GM12891 (cell line): ENCODE results near the gene ZSWIM6.
A peak's percentile ranks its signal among the peaks of the same experiment; 100 is the strongest.

Source experiments
- DNase-seq: peaks from one replicate; pipeline ENCODE4 v3.0.0; 2011; ENCODE audit warnings: low spot score; ENCODE audit not compliant: insufficient read length
- FAIRE-seq: peaks from 2 replicates; lab custom pipeline; 2011; peaks lifted over from hg19 to GRCh38; lab: Jason Lieb, UNC
- PAX5 ChIP-seq: IDR thresholded peaks from 2 replicates; pipeline ENCODE4 v1.6.1; 2011; ENCODE audit warnings: low read length, moderate library complexity, mild to moderate bottlenecking; ENCODE audit not compliant: insufficient read depth, severe bottlenecking
- POLR2A ChIP-seq: IDR thresholded peaks from 2 replicates; pipeline ENCODE4 v1.6.1; 2011; ENCODE audit warnings: low read depth, low read length, control low read depth
- POLR2AphosphoS5 ChIP-seq: IDR thresholded peaks from 2 replicates; pipeline ENCODE4 v1.6.1; 2011; ENCODE audit warnings: low read depth, low read length, control low read depth
- POU2F2 ChIP-seq: IDR thresholded peaks from 2 replicates; pipeline ENCODE4 v1.6.1; 2011; ENCODE audit warnings: low read depth, mild to moderate bottlenecking, control low read depth, low read length, moderate library complexity
- SPI1 ChIP-seq: IDR thresholded peaks from 2 replicates; pipeline ENCODE4 v1.6.1; 2011; ENCODE audit warnings: low read depth, low read length, control low read depth
- TAF1 ChIP-seq: IDR thresholded peaks from 2 replicates; pipeline ENCODE4 v1.6.1; 2011; ENCODE audit warnings: low read depth, low read length, control low read depth

The ZSWIM6 gene

DNA sequence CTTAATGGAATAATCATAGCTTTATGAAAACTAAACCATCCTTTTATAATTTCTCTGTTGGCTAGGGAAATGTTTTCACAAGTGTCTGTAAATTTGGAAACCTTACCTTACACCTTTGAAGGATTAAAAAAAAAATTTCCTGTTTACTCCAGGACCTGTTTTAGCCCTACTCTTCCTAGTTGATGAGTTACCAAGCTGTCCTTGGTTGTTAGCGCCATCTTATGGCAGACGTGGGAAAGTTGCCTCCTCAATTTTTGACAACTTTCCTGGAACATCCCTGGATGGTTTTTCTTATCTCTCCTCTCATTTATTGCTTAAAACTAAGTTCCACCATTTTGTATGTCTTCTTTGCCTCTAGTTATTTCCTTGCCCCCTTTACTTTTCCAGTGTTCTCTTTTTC lies 25.7 kb downstream of the ZSWIM6 start:
- no peak for DNase-seq
- TF ChIP-seq POLR2AphosphoS5 (no peak), PAX5 (no peak), SPI1 (no peak), POU2F2 (no peak), TAF1 (no peak), POLR2A (no peak)
- no peak for FAIRE-seq

DNA sequence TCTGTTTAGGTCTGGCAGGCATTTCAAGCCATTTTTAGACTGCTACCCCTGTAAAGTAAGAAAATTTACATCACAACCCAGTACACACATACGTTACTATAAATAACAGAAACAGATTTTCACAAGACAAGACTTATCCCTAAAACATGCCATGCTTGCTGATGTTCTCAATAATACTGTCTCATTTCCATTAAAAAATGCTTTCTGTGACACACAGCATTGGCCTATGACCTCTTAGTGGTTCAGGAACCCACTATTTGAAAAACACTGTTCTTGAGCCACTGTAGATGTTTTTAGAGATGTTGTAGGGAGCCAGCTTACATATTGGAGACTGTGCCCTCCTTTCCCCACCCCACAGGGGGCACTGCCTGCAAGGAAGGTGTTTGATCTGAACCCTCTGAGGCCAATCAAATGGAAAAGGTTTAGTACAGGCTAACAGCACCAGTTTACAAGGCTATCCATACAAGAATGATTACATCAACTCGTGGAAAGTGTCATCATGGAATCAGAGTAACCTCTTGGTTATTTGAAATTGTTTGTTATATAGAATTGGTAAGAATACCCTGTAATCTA lies 30.8 kb downstream of the ZSWIM6 start:
- TF ChIP-seq PAX5 (no peak), POLR2AphosphoS5 (no peak), TAF1 (no peak), SPI1 (no peak), POLR2A (no peak), POU2F2 (no peak)
- DNase-seq (no peak), FAIRE-seq (peak; percentile 66)

DNA sequence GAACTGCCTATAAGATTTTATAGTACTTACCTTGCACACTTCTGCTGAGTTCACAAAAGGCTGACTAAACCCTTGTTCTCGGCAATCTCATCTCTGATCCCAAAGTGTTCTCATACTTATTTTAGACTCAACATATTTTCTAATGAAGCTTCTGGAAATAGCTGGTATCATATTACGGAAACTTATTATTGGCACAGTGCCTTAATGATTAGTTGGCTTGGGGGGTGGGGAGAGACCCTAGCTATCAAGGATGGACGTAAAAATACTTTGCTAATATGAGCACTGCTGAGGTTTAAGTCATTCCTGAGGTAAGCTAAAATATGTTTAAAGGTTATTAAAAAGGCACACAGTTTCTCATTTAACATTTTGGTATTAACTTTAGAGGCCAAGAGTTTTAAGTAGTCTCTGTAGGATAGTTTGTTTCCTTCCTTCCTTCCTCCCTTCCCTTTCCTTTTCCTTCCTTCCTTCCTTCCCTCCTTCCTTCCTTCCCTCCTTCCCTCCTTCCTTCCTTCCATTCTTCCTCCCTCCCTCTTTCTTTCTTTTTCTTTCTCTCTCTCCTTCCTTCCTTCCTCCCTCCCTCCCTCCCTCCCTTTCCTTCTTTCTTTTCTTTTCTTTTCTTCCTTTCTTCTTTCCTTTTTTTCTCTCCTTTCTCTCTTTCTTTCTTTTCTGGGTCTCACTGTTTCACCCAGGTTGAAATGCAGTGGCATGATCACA lies 31.5 kb downstream of the ZSWIM6 start:
- DNase-seq (no peak), FAIRE-seq (no peak)
- no peak for TF ChIP-seq SPI1
- no peak for TF ChIP-seq POLR2A
- no peak for TF ChIP-seq POLR2AphosphoS5
- no peak for TF ChIP-seq POU2F2
- TF ChIP-seq PAX5: no peak
- no peak for TF ChIP-seq TAF1

DNA sequence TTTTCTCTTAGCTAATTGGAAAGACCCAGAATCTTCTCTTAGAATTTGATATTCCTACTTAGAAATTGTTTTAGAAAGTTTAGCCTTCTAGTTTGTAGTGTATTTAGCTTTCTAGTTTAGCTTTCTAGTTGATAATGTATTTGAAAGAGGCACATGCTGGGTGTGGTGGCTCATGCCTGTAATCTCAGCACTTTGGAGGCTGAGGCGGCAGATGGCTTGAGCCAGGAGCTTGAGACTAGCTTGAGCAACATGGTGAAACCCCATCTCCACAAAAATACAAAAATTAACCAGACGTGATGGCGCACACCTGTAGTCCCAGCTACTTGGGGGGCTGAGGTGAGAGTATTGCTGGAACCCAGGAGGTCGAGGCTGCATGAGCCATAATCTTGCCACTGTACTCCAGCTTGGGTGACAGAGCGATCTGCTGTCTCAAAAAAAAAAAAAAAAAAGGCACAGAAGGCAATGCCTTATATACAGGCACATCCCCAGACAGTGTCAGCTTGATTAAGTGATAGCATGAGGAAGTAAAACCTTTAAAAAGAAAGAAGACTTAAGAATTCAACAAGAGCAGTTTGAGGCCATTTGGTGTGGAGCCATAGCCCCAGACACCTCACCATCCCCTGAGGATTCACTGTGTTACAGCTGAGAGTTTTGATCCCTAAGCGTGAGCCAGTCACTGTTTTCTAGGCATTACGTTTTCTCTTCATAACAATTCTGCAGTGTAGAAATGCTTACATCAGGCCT lies 34.6 kb downstream of the ZSWIM6 start:
- DNase-seq: no peak
- TF ChIP-seq SPI1 (no peak), TAF1 (no peak), PAX5 (no peak), POLR2AphosphoS5 (no peak), POU2F2 (no peak), POLR2A (no peak)
- no peak for FAIRE-seq

DNA sequence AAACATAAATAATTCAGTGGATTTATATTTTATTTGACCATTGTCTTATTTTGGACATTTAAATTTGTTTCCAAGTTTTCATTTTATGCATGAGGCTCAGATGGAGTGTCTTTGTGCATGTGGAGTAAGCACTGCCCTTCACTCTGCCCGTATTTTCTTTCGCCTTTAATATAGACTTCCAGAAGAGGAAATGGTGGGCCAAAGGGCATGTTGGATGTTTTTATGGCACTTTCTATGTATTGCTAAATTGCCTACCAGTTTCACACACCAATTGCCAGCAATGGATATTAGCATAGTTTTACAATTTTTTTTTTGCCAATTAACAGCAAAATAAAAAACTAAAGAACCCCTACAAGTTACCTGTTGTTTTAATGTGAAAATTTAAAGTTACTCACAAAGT lies 38.4 kb downstream of the ZSWIM6 start:
- FAIRE-seq: no peak
- DNase-seq: no peak
- TF ChIP-seq POLR2A (no peak), POLR2AphosphoS5 (no peak), TAF1 (no peak), SPI1 (no peak), POU2F2 (no peak), PAX5 (no peak)

DNA sequence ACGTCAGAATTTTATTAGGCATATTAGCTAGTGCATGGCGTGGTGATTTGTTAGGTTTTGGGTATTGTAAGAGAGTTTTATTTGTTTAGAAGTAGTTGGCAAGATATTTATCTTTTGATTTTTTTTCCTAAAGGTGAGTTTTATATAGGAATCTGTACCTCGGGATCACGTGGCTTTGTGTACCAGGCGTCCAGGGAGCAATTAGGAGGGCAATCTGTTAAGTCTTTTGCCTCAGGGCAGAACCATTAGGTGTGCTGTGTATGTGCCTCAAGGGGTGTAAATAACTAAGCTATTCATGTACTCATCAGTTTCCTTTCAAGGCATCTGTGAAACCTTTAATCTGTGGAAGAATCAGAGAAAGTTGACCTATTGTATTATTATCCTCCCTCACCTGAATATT lies 39.4 kb downstream of the ZSWIM6 start:
- no peak for FAIRE-seq
- DNase-seq: no peak
- TF ChIP-seq POLR2A (no peak), PAX5 (no peak), POLR2AphosphoS5 (no peak), TAF1 (no peak), SPI1 (no peak), POU2F2 (no peak)

DNA sequence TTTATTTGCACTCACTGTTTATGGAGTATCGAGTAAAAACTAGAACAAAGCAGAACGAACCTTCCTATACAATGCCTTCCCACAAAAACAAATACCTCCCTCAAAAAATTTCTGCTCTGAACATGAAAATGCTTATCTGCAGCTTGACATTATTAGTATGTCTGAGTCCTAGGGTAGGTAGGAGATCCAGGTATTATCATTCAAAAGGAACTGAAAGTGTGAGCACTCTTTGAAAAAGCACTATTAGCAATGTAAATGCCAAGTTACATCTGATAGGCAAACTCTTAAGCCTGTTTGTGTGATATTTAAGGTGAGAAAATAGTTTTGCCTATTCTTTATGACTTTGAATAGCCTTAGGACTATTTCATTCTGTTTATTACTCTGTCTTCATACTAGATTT lies 47.6 kb downstream of the ZSWIM6 start:
- FAIRE-seq (no peak), DNase-seq (no peak)
- no peak for TF ChIP-seq TAF1
- TF ChIP-seq POLR2AphosphoS5: no peak
- no peak for TF ChIP-seq POU2F2
- no peak for TF ChIP-seq PAX5
- TF ChIP-seq POLR2A: no peak
- no peak for TF ChIP-seq SPI1

DNA sequence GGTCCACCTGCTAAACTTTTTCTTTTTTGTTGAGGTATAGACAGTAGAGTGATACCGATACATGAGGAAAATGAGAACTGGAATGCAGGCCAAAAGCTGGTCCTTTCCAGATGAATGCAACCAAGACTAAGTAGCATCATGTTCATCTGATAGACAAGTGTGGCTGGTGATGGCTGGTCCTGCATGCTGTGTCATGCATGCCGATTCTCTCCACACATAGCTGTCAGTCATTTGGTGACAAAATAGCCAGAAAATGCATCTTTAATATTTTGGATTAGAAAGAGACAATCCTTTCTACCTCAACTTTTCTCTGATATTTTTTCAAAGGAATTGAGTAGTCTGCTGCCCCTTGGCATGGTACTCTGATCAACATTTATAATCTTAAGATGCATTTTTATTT lies 49.9 kb downstream of the ZSWIM6 start:
- DNase-seq: no peak
- no peak for FAIRE-seq
- TF ChIP-seq SPI1: no peak
- TF ChIP-seq TAF1: no peak
- no peak for TF ChIP-seq POLR2AphosphoS5
- TF ChIP-seq POU2F2: no peak
- no peak for TF ChIP-seq PAX5
- no peak for TF ChIP-seq POLR2A

DNA sequence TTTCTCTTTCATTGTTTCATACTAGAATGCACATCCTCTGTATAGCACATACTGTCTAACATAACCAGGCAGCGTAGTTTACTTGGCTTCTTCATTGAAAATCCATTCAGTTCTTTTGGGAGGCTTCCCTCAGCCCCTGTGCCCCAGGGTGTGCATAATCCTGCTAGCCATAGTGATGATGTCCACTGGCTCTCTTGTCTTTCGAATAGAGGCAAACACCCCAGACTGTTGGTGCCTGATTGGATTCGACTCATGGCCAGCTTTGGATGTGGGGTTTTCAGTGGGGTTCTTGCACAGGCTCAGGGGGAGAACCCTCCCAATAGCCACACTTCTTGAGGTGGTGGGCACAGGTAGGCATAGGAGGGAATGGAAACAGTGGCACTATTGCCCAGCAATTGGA lies 53.6 kb downstream of the ZSWIM6 start:
- TF ChIP-seq SPI1: no peak
- no peak for TF ChIP-seq PAX5
- TF ChIP-seq POLR2A: no peak
- TF ChIP-seq POU2F2: no peak
- no peak for TF ChIP-seq POLR2AphosphoS5
- TF ChIP-seq TAF1: no peak
- DNase-seq (no peak), FAIRE-seq (no peak)
